GM23338 (cell line): ENCODE measurements around the gene PRR19. TPM values are rescaled to one million over a fixed set of nuclear protein-coding genes. Genes with fewer than 3 reads are reported as not detected.

Experiments
- ATAC-seq: fragments of 200-7000 bp; cut with Tn5 transposase; 3 replicates; pipeline ENCODE4 v1.9.1; 2020
- DNase-seq: peaks from one replicate; pipeline ENCODE4 v3.0.0-alpha.2; 2015; ENCODE audit warnings: low spot score
- H2AFZ ChIP-seq: fragments of 200-600 bp; sonication (generic); 2 replicates; pipeline ENCODE4 v1.8.0; 2016; ENCODE audit warnings: antibody characterized with exemption, mild to moderate bottlenecking, moderate library complexity
- H3F3A ChIP-seq: fragments of 200-600 bp; sonication (generic); replicated peaks from 2 replicates; pipeline ENCODE4 v1.8.0; 2017; ENCODE audit warnings: antibody characterized with exemption, mixed run types, low read depth
- H3K27ac ChIP-seq: fragments of 200-600 bp; sonication (generic); 2 replicates; pipeline ENCODE4 v1.6.1; 2016; ENCODE audit warnings: low read depth
- H3K27me3 ChIP-seq: fragments of 200-600 bp; sonication (generic); 2 replicates; pipeline ENCODE4 v1.8.0; 2016; ENCODE audit warnings: mild to moderate bottlenecking, mixed run types, moderate library complexity; ENCODE audit not compliant: insufficient read depth
- H3K36me3 ChIP-seq: fragments of 200-600 bp; sonication (generic); 2 replicates; pipeline ENCODE4 v1.8.0; 2016; ENCODE audit warnings: mild to moderate bottlenecking; ENCODE audit not compliant: insufficient read depth
- H3K4me1 ChIP-seq: fragments of 200-600 bp; sonication (generic); 2 replicates; pipeline ENCODE4 v1.8.0; 2016; ENCODE audit warnings: mild to moderate bottlenecking, moderate library complexity; ENCODE audit not compliant: insufficient read depth
- H3K4me2 ChIP-seq: fragments of 200-600 bp; sonication (generic); 2 replicates; pipeline ENCODE4 v1.7.1; 2017; ENCODE audit warnings: mixed run types
- H3K4me3 ChIP-seq: fragments of 200-600 bp; sonication (generic); 2 replicates; pipeline ENCODE4 v1.6.1; 2016; ENCODE audit warnings: mixed run types
- H3K79me2 ChIP-seq: fragments of 200-600 bp; sonication (generic); replicated peaks from 2 replicates; pipeline ENCODE4 v1.8.0; 2017; ENCODE audit warnings: mild to moderate bottlenecking; ENCODE audit not compliant: insufficient read depth
- H3K9me2 ChIP-seq: fragments of 200-600 bp; sonication (generic); 2 replicates; pipeline ENCODE4 v1.8.0; 2017; ENCODE audit not compliant: insufficient read depth
- H4K20me1 ChIP-seq: fragments of 200-600 bp; sonication (generic); replicated peaks from 2 replicates; pipeline ENCODE4 v1.8.0; 2017; ENCODE audit warnings: mild to moderate bottlenecking; ENCODE audit not compliant: insufficient read depth
- H3K27ac Mint-ChIP-seq: 2 replicates; pipeline ENCODE4 v1.8.0; 2020; ENCODE audit warnings: inconsistent platforms, mild to moderate bottlenecking, moderate library complexity, mixed read lengths
- H3K27me3 Mint-ChIP-seq: 3 replicates; pipeline ENCODE4 v1.8.0; 2022; ENCODE audit warnings: low read depth, mild to moderate bottlenecking, moderate library complexity, mixed read lengths, inconsistent platforms; ENCODE audit not compliant: insufficient read depth, poor library complexity
- H3K36me3 Mint-ChIP-seq: 3 replicates; pipeline ENCODE4 v1.8.0; 2021; ENCODE audit warnings: low read depth, mild to moderate bottlenecking, inconsistent platforms, moderate library complexity, mixed read lengths
- H3K4me1 Mint-ChIP-seq: 3 replicates; pipeline ENCODE4 v1.8.0; 2020; ENCODE audit warnings: mild to moderate bottlenecking, inconsistent platforms, mixed read lengths
- H3K4me3 Mint-ChIP-seq: 3 replicates; pipeline ENCODE4 v1.8.0; 2021; ENCODE audit warnings: moderate library complexity, mild to moderate bottlenecking, inconsistent platforms, mixed read lengths
- H3K9me3 Mint-ChIP-seq: 3 replicates; pipeline ENCODE4 v1.8.0; 2020; ENCODE audit warnings: moderate library complexity, mild to moderate bottlenecking, inconsistent platforms, mixed read lengths
- CREB1 ChIP-seq: fragments of 250-450 bp; sonication (Bioruptor Pico); IDR thresholded peaks from 2 replicates; pipeline ENCODE4 v1.5.0; 2020; ENCODE audit warnings: low read depth, mild to moderate bottlenecking, moderate library complexity
- CTCF ChIP-seq, 2 experiments: fragments of 200-600 bp in 1 of 2; sonication (generic) in 1 of 2; conservative IDR thresholded peaks; 2 replicates each; pipeline versions ENCODE4 v1.5.1 to v1.6.1; 2016 to 2017; ENCODE audit warnings: antibody characterized with exemption in 2 of 2, low read depth in 2 of 2, mild to moderate bottlenecking in 2 of 2, moderate library complexity in 1 of 2
- EZH2 ChIP-seq: fragments of 200-600 bp; sonication (generic); IDR thresholded peaks from one replicate; pipeline ENCODE4 v1.8.0; 2017; ENCODE audit warnings: antibody characterized with exemption, mild to moderate bottlenecking, low read depth; ENCODE audit not compliant: unreplicated experiment
- EZH2phosphoT487 ChIP-seq: fragments of 200-600 bp; sonication (generic); IDR thresholded peaks from one replicate; pipeline ENCODE4 v1.8.1; 2018; ENCODE audit warnings: antibody characterized with exemption; ENCODE audit not compliant: unreplicated experiment
- JUNB ChIP-seq: IDR thresholded peaks from one replicate; pipeline ENCODE4 v1.6.1; 2016; ENCODE audit warnings: antibody characterized with exemption; ENCODE audit not compliant: unreplicated experiment
- NANOG ChIP-seq: IDR thresholded peaks from 2 replicates; pipeline ENCODE4 v1.6.1; 2016; ENCODE audit warnings: antibody characterized with exemption, borderline replicate concordance
- POLR2AphosphoS5 ChIP-seq: IDR thresholded peaks from 2 replicates; pipeline ENCODE4 v1.6.1; 2016; ENCODE audit warnings: antibody characterized with exemption, low read depth
- STAT1 ChIP-seq: IDR thresholded peaks from one replicate; pipeline ENCODE4 v1.6.1; 2016; ENCODE audit warnings: antibody characterized with exemption; ENCODE audit not compliant: unreplicated experiment
- ZNF114 ChIP-seq: fragments of 250-450 bp; sonication (Bioruptor Pico); IDR thresholded peaks from 2 replicates; pipeline ENCODE4 v1.5.0; 2020; ENCODE audit warnings: mild to moderate bottlenecking, moderate library complexity
- ZNF331 ChIP-seq: fragments of 250-450 bp; sonication (Bioruptor Pico); IDR thresholded peaks from 2 replicates; pipeline ENCODE4 v1.5.0; 2020; ENCODE audit warnings: low read depth, mild to moderate bottlenecking, moderate library complexity
- ZNF462 ChIP-seq: fragments of 250-450 bp; sonication (Bioruptor Pico); IDR thresholded peaks from 2 replicates; pipeline ENCODE4 v1.5.0; 2020; ENCODE audit warnings: mild to moderate bottlenecking, moderate library complexity
- polyA plus RNA-seq: library from polyadenylated mRNA; unstranded; fragments of >200 nt; fragmentation: Nextera tagmentation; extraction: Ambion mirVana; gene quantifications from 2 replicates; pipeline ENCODE4 v1.2.1, GENCODE V29; 2016
- total RNA-seq: library from RNA; depleted of rRNA; stranded (reverse); fragments of >200 nt; shearing (Covaris generic); gene quantifications from 2 replicates; pipeline ENCODE4 v1.2.3, GENCODE V29; 2014
- TF ChIP-seq, protein P1 (sequence below): IDR thresholded peaks from 2 replicates; pipeline ENCODE4 v1.6.1; 2016; ENCODE audit warnings: antibody characterized with exemption
- TF ChIP-seq, protein P2 (sequence below): IDR thresholded peaks from one replicate; pipeline ENCODE4 v1.6.1; 2018; ENCODE audit warnings: antibody characterized with exemption; ENCODE audit not compliant: unreplicated experiment

The PRR19 gene
- total and polyA plus RNA-seq, 2 experiments from 2014 or later: 3.6 to 4.1 TPM

- Histone ChIP-seq H3K36me3 (0 out of 2 replicates have a peak, but pooled peaks cover 4% of the 10 kb centered on the region), H3K27ac (no peak overlapping the region), H3K4me3 (peak overlapping the region; percentile 96), H3K27me3 (no peaks in the 10 kb centered on the region), H3K79me2 (peaks cover 20% of the 10 kb centered on the region), H3K4me2 (peak overlapping the region; percentile 82), H3K4me1 (peaks cover 32% of the 10 kb centered on the region), H3F3A (peaks cover 23% of the 10 kb centered on the region), H3K9me2 (no peaks in the 10 kb centered on the region), H4K20me1 (no peaks in the 10 kb centered on the region; the same call in 1 of the 2 replicates), H2AFZ (no peak overlapping the region)
- ATAC-seq: no peak
- DNase-seq: no peak
- H3K27me3 Mint-ChIP-seq: peaks cover 24% of the 10 kb centered on the region
- TF ChIP-seq, protein P1, sequence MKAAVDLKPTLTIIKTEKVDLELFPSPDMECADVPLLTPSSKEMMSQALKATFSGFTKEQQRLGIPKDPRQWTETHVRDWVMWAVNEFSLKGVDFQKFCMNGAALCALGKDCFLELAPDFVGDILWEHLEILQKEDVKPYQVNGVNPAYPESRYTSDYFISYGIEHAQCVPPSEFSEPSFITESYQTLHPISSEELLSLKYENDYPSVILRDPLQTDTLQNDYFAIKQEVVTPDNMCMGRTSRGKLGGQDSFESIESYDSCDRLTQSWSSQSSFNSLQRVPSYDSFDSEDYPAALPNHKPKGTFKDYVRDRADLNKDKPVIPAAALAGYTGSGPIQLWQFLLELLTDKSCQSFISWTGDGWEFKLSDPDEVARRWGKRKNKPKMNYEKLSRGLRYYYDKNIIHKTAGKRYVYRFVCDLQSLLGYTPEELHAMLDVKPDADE: no peak
- TF ChIP-seq NANOG (no peak), JUNB (no peak), STAT1 (no peak), ZNF462 (CRISPR knock-in tag) (no peak), ZNF331 (CRISPR knock-in tag) (no peak), CTCF (conservative IDR thresholded peaks at IDR 0.05; ENCODE audit: low read depth in 2 of 2) (no peak), POLR2AphosphoS5 (no peak), EZH2 (no peak), EZH2phosphoT487 (no peak), ZNF114 (CRISPR knock-in tag) (no peak), CREB1 (no peak)
- TF ChIP-seq, protein P2, sequence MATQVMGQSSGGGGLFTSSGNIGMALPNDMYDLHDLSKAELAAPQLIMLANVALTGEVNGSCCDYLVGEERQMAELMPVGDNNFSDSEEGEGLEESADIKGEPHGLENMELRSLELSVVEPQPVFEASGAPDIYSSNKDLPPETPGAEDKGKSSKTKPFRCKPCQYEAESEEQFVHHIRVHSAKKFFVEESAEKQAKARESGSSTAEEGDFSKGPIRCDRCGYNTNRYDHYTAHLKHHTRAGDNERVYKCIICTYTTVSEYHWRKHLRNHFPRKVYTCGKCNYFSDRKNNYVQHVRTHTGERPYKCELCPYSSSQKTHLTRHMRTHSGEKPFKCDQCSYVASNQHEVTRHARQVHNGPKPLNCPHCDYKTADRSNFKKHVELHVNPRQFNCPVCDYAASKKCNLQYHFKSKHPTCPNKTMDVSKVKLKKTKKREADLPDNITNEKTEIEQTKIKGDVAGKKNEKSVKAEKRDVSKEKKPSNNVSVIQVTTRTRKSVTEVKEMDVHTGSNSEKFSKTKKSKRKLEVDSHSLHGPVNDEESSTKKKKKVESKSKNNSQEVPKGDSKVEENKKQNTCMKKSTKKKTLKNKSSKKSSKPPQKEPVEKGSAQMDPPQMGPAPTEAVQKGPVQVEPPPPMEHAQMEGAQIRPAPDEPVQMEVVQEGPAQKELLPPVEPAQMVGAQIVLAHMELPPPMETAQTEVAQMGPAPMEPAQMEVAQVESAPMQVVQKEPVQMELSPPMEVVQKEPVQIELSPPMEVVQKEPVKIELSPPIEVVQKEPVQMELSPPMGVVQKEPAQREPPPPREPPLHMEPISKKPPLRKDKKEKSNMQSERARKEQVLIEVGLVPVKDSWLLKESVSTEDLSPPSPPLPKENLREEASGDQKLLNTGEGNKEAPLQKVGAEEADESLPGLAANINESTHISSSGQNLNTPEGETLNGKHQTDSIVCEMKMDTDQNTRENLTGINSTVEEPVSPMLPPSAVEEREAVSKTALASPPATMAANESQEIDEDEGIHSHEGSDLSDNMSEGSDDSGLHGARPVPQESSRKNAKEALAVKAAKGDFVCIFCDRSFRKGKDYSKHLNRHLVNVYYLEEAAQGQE: no peak
- no peak overlapping the region for H3K27ac Mint-ChIP-seq
- peaks cover 6% of the 10 kb centered on the region for H3K36me3 Mint-ChIP-seq
- H3K4me1 Mint-ChIP-seq: peaks cover 43% of the 10 kb centered on the region
- peak overlapping the region; percentile 69; the same call in 1 of the 3 replicates for H3K4me3 Mint-ChIP-seq
- no peaks in the 10 kb centered on the region for H3K9me3 Mint-ChIP-seq
Measured at GRCh38 chr19:42282819-42283187, 19.1 kb upstream of the PRR19 start.
